ENCODE data around the gene PCBP3.

DNA sequence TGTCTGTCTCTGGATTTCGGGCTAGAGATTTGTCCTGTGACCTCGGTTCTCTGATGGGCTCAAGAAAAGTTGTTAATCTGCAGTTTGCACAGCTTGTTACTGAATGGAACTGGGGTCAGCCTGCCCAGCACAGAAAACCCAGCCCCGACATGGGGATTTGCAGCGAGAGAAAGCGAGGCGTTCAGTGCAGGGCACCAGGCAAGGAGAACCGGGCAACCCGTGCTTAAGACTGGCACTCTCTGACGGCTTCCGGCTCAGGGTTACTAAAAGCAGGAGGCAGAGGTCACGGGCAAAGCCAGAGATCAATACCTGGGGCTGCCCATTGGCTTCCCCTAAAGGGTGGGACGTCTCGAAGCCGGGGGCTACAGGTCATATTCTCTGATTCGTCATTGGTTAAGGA is 308.2 kb downstream of the PCBP3 start:
- TF ChIP-seq NCOR1 (IDR thresholded peaks at IDR 0.05; ENCODE audit: borderline replicate concordance, low read length), result no peak
- TF ChIP-seq, protein P1, sequence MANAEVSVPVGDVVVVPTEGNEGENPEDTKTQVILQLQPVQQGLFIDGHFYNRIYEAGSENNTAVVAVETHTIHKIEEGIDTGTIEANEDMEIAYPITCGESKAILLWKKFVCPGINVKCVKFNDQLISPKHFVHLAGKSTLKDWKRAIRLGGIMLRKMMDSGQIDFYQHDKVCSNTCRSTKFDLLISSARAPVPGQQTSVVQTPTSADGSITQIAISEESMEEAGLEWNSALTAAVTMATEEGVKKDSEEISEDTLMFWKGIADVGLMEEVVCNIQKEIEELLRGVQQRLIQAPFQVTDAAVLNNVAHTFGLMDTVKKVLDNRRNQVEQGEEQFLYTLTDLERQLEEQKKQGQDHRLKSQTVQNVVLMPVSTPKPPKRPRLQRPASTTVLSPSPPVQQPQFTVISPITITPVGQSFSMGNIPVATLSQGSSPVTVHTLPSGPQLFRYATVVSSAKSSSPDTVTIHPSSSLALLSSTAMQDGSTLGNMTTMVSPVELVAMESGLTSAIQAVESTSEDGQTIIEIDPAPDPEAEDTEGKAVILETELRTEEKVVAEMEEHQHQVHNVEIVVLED (CRISPR knock-in tag; IDR thresholded peaks at IDR 0.05; ENCODE audit: borderline replicate concordance), result no peak
- TF ChIP-seq, protein P2, sequence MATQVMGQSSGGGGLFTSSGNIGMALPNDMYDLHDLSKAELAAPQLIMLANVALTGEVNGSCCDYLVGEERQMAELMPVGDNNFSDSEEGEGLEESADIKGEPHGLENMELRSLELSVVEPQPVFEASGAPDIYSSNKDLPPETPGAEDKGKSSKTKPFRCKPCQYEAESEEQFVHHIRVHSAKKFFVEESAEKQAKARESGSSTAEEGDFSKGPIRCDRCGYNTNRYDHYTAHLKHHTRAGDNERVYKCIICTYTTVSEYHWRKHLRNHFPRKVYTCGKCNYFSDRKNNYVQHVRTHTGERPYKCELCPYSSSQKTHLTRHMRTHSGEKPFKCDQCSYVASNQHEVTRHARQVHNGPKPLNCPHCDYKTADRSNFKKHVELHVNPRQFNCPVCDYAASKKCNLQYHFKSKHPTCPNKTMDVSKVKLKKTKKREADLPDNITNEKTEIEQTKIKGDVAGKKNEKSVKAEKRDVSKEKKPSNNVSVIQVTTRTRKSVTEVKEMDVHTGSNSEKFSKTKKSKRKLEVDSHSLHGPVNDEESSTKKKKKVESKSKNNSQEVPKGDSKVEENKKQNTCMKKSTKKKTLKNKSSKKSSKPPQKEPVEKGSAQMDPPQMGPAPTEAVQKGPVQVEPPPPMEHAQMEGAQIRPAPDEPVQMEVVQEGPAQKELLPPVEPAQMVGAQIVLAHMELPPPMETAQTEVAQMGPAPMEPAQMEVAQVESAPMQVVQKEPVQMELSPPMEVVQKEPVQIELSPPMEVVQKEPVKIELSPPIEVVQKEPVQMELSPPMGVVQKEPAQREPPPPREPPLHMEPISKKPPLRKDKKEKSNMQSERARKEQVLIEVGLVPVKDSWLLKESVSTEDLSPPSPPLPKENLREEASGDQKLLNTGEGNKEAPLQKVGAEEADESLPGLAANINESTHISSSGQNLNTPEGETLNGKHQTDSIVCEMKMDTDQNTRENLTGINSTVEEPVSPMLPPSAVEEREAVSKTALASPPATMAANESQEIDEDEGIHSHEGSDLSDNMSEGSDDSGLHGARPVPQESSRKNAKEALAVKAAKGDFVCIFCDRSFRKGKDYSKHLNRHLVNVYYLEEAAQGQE (IDR thresholded peaks at IDR 0.05; ENCODE audit: borderline replicate concordance in 1 of 2, low read depth in 1 of 2, low read length in 2 of 2), result no peak
- TF ChIP-seq SRF (IDR thresholded peaks at IDR 0.05; ENCODE audit: low read depth, low read length), result no peak
- TF ChIP-seq NR2C2 (CRISPR knock-in tag; IDR thresholded peaks at IDR 0.05; ENCODE audit: borderline replicate concordance), result no peak
- TF ChIP-seq, protein P3, sequence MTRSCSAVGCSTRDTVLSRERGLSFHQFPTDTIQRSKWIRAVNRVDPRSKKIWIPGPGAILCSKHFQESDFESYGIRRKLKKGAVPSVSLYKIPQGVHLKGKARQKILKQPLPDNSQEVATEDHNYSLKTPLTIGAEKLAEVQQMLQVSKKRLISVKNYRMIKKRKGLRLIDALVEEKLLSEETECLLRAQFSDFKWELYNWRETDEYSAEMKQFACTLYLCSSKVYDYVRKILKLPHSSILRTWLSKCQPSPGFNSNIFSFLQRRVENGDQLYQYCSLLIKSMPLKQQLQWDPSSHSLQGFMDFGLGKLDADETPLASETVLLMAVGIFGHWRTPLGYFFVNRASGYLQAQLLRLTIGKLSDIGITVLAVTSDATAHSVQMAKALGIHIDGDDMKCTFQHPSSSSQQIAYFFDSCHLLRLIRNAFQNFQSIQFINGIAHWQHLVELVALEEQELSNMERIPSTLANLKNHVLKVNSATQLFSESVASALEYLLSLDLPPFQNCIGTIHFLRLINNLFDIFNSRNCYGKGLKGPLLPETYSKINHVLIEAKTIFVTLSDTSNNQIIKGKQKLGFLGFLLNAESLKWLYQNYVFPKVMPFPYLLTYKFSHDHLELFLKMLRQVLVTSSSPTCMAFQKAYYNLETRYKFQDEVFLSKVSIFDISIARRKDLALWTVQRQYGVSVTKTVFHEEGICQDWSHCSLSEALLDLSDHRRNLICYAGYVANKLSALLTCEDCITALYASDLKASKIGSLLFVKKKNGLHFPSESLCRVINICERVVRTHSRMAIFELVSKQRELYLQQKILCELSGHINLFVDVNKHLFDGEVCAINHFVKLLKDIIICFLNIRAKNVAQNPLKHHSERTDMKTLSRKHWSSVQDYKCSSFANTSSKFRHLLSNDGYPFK (CRISPR knock-in tag; IDR thresholded peaks at IDR 0.05; ENCODE audit: borderline replicate concordance), result no peak
- TF ChIP-seq ZNF264 (CRISPR knock-in tag; IDR thresholded peaks at IDR 0.05), result no peak
- TF ChIP-seq, protein P4, sequence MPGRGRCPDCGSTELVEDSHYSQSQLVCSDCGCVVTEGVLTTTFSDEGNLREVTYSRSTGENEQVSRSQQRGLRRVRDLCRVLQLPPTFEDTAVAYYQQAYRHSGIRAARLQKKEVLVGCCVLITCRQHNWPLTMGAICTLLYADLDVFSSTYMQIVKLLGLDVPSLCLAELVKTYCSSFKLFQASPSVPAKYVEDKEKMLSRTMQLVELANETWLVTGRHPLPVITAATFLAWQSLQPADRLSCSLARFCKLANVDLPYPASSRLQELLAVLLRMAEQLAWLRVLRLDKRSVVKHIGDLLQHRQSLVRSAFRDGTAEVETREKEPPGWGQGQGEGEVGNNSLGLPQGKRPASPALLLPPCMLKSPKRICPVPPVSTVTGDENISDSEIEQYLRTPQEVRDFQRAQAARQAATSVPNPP (CRISPR knock-in tag; IDR thresholded peaks at IDR 0.05), result no peak
- TF ChIP-seq TBP (CRISPR knock-in tag; IDR thresholded peaks at IDR 0.05), result no peak
- TF ChIP-seq POLR2A (IDR thresholded peaks at IDR 0.05; ENCODE audit: insufficient read depth in 1 of 2, low read depth in 2 of 2, low read length in 2 of 2), result no peak
- TF ChIP-seq, protein P5, sequence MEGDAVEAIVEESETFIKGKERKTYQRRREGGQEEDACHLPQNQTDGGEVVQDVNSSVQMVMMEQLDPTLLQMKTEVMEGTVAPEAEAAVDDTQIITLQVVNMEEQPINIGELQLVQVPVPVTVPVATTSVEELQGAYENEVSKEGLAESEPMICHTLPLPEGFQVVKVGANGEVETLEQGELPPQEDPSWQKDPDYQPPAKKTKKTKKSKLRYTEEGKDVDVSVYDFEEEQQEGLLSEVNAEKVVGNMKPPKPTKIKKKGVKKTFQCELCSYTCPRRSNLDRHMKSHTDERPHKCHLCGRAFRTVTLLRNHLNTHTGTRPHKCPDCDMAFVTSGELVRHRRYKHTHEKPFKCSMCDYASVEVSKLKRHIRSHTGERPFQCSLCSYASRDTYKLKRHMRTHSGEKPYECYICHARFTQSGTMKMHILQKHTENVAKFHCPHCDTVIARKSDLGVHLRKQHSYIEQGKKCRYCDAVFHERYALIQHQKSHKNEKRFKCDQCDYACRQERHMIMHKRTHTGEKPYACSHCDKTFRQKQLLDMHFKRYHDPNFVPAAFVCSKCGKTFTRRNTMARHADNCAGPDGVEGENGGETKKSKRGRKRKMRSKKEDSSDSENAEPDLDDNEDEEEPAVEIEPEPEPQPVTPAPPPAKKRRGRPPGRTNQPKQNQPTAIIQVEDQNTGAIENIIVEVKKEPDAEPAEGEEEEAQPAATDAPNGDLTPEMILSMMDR (CRISPR knock-in tag; IDR thresholded peaks at IDR 0.05), result no peak
- no peak for TF ChIP-seq HMG20B (CRISPR knock-in tag; conservative IDR thresholded peaks at IDR 0.05)
- no peak for TF ChIP-seq ZNF232 (CRISPR knock-in tag; IDR thresholded peaks at IDR 0.05; ENCODE audit: borderline replicate concordance)
- TF ChIP-seq AHR (CRISPR knock-in tag; IDR thresholded peaks at IDR 0.05), result no peak

Data from HepG2 (cell line).